ENCODE results near the gene ANGPT4. TPM values are rescaled to one million over a fixed set of nuclear protein-coding genes. Genes with fewer than 3 reads are reported as not detected.
"Not testable (repeated sequence)": the region's sequence is repeated elsewhere in the genome, so short reads cannot be mapped to it uniquely, and the experiment has no call there.

Gene ANGPT4
- polyA plus RNA-seq, 5 donors, result 0.03 to 0.10 (median 0.08) TPM; not detected in 1

GRCh38 chr20:906703-907270 lies 9.3 kb downstream of the ANGPT4 start:
- DNase-seq, result no peak

DNA sequence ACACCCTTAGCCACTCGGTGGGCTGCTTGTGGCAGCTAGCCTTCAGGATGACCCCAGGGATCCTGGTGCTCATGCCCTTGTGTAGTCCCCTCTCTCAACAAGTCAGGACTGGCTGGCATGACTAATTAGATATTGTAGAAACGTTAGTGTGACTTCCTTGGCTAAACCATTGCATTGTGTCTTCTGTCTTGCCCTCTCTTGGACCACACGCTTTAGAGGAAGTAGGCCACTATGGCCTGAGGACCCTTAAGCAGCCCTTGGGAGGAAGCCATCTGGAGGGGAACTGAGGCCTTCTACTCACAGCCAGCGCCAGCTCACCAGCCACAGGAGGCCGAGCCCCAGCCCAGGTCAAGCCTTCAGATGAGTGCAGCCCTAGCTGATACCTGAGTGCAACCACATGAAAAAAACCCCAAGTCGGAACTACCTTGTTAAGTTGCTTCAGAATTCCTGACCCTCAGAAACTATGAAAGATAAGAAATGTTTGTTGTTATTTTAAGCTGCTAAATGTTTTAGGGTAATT lies 10.1 kb downstream of the ANGPT4 start:
- DNase-seq, result no peak

- no peak for DNase-seq
Observed at GRCh38 chr20:905396-905961, 10.7 kb downstream of the ANGPT4 start.

GRCh38 chr20:904039-904545 lies 12.0 kb downstream of the ANGPT4 start:
- no peak for DNase-seq

GRCh38 chr20:897436-897835 lies 18.7 kb downstream of the ANGPT4 start:
- DNase-seq, result not testable (repeated sequence)

- DNase-seq, result no peak
Observed at GRCh38 chr20:896501-897025, 19.6 kb downstream of the ANGPT4 start.

DNA sequence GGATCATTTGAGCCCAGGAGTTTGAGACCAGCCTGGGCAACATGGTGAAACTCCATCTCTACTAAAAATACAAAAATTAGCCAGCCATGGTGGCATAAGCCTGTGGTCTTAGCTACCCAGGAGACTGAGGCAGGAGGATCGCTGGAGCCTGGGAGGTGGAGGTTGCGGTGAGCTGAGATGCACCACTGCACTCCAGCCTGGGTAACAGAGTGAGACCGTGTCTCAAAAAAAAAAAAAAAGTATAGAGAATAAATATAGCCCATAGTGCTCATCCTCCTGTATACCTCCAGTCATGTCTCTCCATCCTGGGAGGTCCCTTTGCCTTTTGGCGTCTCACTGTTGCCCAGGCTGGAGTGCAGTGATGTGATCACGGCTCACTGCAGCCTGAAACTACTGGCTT lies 23.8 kb downstream of the ANGPT4 start:
- not testable (repeated sequence) for DNase-seq

- no peak for DNase-seq
Observed at GRCh38 chr20:891706-892080, 24.4 kb downstream of the ANGPT4 start.

DNA sequence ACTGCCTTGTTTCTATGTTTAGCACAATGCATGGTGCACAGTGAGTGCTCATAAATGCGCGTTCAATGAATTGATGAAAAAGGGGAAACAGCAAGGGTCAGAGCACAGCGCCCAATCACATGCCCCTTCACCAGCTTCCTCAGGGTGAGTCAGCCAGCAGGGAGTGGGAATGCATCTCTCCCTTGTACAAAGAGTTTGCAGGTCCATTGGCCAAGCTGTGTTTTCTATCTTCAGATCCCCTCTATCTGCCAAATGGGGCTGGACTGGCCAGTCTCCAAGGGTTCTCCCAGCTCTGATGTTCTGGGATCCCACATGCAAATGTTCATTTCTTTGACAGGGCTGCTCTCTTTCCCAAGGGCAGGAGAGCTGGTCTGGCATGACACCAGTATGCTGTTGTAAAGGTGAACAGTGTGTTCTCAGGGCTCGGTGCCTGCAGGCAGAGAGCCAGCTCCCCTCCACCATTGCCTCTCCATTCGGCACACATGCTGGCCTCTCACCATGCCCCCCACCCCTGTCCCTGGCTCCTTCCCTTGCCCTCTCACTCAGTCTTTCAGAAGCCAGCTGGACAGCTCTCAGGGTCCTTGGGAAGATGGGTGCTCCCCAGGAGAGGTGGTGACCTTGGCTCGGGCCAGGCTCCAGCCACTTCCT lies 25.0 kb downstream of the ANGPT4 start:
- DNase-seq, result no peak

DNA sequence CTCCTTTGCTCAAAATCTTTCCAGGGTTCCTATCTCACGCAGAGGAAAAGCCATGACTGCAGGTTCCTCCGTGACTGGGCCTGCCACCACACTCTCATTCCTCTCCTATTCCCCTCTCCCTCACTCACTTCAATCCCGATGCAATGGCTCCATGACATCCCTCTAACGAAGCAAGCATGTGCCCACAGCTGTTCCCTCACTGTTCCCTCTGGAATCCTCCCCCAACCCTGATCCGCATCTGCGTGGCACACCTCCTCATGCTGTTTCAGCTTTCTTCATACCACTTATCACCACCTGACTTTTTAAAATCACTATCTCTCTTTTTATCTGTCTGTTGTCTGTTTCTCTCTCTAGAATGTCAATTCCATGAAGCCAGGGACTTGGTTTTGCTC lies 25.5 kb downstream of the ANGPT4 start:
- no peak for DNase-seq

- DNase-seq, result no peak
Observed at GRCh38 chr20:889932-890463, 26.1 kb downstream of the ANGPT4 start.

DNA sequence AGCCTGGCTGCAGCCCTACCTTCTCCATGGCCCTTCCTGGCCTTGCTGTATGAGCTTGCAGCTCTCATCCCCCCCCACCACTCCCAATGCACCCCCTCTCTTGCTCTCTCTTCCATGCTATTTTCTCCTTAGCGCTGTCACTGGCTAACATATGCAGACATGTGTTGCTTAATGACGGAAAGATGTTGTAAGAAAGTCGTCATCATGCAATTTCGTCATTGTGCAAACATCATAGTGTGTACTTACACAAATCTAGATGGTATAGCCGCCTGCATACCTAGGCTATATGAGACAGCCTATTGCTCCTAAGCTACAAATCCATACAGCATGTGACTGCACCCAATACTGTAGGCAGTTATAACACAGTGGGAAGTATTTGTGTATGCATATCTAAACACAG lies 27.0 kb downstream of the ANGPT4 start:
- no peak for DNase-seq

GRCh38 chr20:888057-888456 lies 28.1 kb downstream of the ANGPT4 start:
- no peak for DNase-seq

GRCh38 chr20:887137-887536 lies 29.0 kb downstream of the ANGPT4 start:
- no peak for DNase-seq

GRCh38 chr20:884983-885952 lies 30.9 kb downstream of the ANGPT4 start:
- peak; percentile 55 to 61 for DNase-seq

- no peak for DNase-seq
Observed at GRCh38 chr20:881783-882144, 34.4 kb downstream of the ANGPT4 start.

DNA sequence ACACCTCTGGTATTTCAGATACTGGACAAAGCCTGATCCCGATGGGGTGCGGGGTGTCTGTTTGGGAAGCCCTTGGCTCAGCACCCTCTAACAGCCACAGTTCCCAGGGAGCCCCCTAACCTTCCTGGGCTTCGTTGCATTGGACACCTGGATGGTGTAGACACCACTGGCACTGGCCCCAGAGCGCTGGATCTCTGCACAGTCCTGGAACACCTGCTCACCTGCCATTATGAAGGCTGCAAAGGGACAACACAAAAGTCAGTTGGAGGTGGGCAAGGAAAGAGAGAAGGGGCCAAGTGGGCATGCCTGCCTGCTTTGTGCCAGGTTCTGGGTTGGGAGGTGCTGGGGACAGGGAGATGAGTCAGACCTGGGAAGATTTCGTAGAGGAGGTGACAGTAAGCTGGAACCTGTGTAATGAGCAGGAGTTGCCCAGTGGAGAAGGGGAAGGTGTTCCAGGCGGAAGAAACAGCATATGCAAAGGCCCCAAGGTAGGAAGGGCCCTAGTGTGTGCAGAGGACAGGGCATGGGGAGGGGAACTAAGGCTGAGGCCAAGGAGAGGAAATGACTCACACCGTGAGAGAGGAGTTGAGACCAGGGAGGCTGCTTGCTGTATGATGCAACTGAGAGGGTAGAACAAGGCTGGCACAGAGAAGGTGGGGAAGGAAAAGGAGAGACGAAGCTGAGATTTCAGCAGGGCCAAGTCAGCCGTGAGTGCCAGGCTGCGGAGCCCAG lies 34.9 kb downstream of the ANGPT4 start:
- no peak for DNase-seq

DNA sequence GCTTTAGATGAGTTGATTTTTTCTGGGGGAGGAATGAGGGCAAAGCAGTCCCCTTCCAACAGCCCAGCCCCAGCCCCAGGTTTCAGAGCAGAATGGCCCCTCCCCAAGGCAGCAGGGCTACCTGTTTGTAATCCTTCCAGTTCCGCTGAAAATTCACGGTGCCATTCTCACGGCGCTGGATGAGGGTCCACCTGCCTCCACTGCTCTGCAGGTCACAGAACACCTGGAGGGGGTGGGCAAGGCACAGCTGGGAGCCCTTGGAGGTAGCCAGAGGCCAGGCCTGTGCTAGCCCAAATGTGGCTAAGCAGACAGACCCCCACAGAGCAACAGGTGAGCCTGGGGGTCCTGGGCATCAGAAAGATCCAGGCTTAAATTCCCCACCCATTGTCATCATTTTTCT lies 36.5 kb downstream of the ANGPT4 start:
- DNase-seq, result no peak

- peak; percentile 12 to 26 for DNase-seq
Observed at GRCh38 chr20:878511-879307, 37.4 kb downstream of the ANGPT4 start.

DNA sequence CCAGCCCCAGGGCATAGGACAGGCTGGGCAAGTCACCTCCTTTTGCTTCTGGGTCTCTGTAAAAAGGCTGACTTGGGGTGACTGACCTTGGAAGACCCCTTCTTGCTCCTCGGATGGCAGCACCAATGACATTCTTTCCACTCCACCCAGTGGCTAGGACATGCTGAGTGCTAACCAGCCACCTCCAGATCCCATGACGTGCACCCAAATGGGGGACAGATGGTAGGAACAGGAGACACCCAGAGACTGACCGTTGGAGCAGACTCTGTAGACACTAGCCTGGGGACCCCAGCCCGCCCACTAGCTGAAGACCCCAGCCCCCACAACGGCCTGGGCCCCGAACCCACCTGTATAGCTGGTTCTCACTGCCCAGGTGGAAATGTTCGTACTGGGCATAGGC lies 38.3 kb downstream of the ANGPT4 start:
- no peak for DNase-seq

Data from right lung (tissue), 5 donors.